HG03354 (cell line): ENCODE measurements around the gene FUOM.
"Not testable (repeated sequence)": the region's sequence is repeated elsewhere in the genome, so short reads cannot be mapped to it uniquely, and the experiment has no call there.

Source experiments
- ATAC-seq: cut with Tn5 transposase; IDR thresholded peaks from one replicate; pipeline ENCODE4 v1.9.1; 2021; ENCODE audit warnings: mild to moderate bottlenecking; ENCODE audit not compliant: unreplicated experiment, poor library complexity, severe bottlenecking

FUOM gene

DNA sequence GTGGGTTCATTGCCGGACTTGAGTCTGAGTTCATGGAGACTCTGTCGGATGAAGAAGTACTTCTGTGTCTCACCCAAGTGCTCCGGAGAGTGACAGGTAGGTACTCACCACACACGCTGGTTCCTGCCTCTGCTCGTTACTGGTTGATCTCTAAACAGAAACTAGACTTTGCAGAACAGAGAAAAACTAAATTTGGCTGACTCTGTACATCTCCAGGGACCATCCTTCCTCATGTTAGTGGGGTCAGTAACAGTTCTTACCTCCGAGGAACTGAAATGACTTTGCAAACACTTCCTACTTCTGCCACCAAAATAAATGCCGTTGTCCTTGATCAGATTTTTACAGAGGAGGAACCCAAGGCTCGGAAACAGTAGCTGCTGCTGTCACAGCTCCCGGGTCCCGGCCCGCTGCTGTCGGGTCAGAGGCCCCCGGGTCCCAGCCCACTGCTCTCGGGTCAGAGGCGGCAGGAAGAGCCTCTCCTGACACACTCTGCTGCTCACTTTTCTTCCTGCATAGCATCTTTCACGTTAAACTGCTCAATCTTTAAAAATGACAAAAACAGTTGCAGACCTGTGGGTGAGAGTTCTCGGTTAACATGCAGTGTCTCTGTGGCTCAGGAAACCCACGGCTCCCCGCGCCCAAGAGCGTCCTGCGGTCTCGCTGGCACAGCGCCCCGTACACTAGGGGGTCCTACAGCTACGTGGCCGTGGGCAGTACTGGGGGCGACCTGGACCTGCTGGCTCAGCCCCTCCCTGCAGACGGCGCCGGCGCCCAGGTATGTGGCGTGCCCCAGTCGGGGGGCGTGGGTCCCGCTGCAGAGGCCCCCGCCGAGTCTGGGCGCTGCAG is 31.4 kb upstream of the FUOM start:
- peak; percentile 88 for ATAC-seq

DNA sequence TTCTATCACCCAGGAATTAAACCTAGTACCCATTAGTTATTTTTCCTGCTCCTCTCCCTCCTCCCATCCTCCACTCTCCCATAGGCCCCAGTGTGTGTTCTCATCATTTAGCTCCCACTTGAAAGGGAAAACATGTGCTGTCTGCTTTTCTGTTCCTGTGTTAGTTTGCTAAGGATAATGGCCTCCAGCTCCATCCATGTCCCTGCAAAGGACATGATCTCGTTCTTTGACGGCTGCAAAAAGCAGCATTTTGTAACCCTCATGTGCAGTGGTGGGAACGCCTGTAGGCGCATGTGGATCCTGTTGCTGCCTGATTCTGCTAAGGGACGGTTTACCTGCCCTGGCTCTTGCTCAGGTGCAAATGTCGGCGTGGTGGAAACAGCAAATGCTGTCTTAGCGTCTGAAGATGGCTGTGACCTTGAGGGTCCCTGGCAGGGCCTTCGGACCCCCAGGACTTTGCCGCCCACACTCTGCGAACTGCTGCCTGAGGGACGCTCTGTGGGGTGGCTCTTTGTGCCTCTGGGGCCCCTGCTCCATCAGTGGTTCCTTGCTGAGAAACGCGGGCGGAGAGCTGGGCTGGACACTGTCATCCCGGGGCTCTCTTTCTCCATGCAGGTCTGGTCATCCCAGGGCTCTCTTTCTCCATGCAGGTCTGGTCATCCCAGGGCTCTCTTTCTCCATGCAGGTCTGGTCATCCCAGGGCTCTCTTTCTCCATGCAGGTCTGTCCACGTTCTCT is 30.6 kb upstream of the FUOM start:
- no peak for ATAC-seq

- not testable (repeated sequence) for ATAC-seq
These were observed 29.1 kb upstream of the FUOM start for GRCh38 chr10:133386951-133387350.

DNA sequence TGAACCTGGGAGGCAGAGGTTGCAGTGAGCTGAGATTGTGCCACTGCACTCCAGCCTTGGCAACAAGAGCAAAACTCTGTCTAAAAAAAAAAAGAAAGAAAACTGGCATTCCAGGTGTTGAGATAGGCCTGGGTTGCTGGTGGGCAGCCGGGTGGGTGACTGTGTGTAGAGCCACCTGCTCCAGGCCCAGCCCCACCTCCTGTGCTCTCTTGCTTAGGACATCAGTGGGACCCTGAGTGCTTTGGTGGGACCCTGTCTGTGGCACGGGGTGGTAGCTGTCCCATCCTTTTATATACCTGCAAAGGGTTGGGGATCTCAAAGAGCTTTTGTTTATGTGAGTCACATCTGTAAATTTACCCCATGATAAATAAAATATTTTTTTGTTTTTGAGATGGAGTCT is 27.4 kb upstream of the FUOM start:
- ATAC-seq: no peak

DNA sequence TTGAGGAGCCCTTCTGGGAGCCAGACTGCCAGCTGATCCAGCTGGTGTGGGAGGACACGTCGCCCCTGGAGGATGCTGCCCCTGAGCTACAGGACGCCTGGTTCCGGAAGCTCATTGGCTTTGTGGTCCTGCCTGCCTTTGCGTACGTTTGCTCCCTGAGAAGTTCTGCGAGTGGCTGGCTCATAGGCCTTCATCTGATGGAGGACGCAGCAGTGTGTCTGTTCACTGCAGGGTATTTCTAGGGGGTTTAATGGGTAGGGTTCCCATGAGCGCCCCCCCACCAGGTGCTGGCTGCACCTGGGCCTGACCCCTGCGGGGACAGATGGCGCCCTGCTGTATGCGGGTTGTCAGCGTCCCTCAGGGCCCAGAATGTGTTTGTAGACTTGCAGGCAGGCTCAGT is 26.3 kb upstream of the FUOM start:
- no peak for ATAC-seq

DNA sequence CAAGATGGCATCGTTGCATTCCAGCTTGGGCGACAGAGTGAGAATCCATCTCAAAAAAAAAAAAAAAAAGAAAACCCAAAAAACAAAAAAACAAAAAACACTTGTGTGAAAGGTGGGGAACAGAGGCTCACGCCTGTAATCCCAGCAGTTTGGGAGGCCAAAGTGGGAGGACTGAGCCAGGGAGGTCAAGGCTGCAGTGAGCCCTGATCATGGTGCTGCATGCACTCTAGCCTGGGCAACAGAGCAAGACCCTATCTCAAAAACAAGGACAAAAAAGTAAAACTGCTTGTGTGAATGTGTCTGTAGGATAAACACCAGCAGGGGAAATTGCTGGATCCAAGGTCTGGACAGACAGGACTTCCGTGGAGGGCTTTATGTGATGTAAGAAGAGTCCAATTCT is 25.7 kb upstream of the FUOM start:
- no peak for ATAC-seq

DNA sequence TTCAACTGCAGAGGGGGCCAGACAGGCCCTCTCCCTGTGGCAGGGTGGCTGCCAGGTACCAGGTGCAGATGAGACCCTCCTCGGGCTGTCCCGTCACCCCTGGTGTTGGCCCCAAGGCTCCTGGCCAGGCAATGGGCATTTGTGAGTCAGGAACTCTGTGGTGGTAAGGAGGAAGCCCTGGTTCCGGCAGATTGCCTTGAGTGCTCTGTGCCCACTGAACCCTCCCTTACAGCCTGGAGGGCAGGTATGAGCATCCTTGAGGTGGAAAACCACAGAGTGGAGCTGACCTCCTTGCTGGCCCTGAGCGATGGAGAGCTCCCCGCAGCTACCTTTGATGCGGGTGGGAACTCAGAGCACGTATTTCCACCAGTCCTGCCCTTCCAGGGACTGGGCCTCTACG is 23.2 kb upstream of the FUOM start:
- no peak for ATAC-seq

GRCh38 chr10:133379801-133380666 is 22.2 kb upstream of the FUOM start:
- ATAC-seq: no peak

DNA sequence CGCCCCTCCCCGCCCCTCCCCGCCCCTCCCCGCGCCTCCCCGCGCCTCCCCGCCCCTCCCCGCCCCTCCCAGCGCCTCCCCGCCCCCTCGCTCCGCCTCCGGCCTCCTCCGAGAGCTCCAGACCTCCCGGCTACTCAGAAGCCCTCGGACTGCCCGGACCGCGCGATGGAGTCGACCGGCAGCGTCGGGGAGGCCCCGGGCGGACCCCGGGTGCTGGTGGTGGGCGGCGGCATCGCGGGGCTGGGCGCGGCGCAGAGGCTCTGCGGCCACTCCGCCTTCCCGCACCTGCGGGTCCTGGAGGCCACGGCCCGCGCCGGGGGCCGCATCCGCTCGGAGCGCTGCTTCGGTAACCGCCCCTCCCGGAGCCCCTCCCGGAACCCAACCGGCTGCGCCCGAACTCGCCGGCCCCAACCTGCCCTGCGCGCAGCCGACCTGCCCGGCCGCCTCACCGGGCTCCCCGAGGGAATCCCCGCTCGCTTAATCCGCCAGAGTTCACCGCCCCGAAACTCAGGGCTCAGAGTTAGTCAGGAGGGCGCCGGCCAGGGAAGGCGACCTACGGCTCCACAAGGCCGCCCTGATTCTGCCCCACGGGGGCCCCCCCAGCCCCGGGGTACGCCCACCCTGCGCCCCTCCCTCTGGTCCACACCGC is 21.5 kb upstream of the FUOM start, which contains the start of gene PAOX:
Gene PAOX, plus strand, starts transcription at position 111 of the 649 bp plus-strand sequence. Its CDS starts 55 bp downstream, at position 166.
- ATAC-seq: peak; percentile 63

DNA sequence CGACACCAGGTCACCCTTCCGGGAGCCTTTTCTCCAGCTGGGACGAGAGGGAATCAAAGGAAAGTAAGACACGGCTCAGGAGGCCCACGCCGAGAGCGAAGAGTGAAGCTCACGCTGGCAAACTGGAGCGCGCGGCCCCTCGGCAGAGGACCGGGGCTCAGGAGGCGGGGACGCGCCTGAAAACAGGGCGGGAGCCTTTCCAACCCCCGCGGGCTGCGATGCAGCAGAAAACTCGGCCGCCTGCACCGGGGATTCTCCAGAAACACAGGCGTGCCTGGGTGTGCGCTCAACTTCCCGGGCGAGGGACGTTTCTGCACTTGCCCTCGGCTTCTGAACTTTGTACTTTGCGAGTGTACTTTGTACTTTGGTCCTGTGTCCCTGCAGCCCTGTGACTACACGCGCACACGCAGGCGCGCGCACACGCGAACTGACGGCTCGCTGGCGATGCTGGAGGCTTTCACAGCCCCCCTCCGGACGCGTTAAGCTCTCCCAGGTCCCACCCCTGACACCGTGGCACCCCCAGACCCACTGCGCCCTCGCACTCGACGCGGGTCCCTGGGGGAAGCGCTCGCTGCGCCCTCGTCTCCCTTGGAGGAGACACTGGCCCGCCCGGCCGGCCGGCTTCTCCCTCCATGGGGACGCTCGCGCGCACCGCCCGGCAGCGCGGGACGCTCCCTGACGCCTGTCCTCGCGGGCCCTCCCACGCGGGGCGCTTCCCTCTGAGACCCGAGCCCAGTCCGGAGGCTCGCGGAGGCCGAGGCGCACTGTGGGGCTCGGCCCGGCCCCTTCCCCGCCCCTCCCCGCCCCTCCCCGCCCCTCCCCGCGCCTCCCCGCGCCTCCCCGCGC is 20.7 kb upstream of the FUOM start:
- ATAC-seq: peak; percentile 42

- ATAC-seq: no peak
These were observed 20.0 kb upstream of the FUOM start for GRCh38 chr10:133377818-133378250.

GRCh38 chr10:133377025-133377817 is 19.4 kb upstream of the FUOM start:
- no peak for ATAC-seq

GRCh38 chr10:133376183-133376582 is 18.4 kb upstream of the FUOM start:
- not testable (repeated sequence) for ATAC-seq

- ATAC-seq: no peak
These were observed 17.7 kb upstream of the FUOM start for GRCh38 chr10:133375357-133376115.

GRCh38 chr10:133373174-133374090 is 15.6 kb upstream of the FUOM start, which contains the start of gene ECHS1:
ECHS1 (minus strand) TSS chr10:133373354; CDS start chr10:133373333, 21 bp downstream.
- ATAC-seq: peak; percentile 98

DNA sequence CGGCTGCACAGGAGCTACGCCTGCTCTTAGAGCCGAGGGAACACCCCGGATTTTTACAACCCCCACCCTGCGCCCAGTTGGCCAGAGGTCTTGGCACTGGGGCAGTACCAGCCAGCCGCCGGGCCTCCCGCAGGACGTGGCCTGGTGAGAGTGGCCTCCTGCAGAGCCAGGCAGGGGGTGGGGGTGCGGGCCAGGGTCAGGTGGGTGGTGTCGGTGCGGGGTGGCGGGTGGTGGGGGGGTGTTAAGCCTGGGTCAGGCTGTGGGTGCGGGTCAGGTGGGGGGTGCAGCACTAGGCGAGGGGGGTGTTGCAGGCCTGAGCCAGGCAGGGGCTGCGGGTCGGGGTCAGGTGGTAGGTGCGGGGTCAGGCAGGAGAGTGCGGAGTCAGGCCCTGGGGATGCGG is 14.7 kb upstream of the FUOM start:
- no peak for ATAC-seq
